Endothelial cell of hepatic sinusoid (primary cell): ENCODE data around the gene KAT6B.

Experiments used
- in situ Hi-C: cut with HindIII; loops from 2 replicates; pipeline ENCODE4 v1.10.0; 2017; ENCODE audit warnings: low sequenced_read_pairs

Gene KAT6B

GRCh38 chr10:74947781-74948401 is 121.5 kb downstream of the KAT6B start:
- in situ Hi-C loops: no loop called here

- in situ Hi-C loops: no loop called here
Observed at GRCh38 chr10:74949034-74949832, 122.8 kb downstream of the KAT6B start.

DNA sequence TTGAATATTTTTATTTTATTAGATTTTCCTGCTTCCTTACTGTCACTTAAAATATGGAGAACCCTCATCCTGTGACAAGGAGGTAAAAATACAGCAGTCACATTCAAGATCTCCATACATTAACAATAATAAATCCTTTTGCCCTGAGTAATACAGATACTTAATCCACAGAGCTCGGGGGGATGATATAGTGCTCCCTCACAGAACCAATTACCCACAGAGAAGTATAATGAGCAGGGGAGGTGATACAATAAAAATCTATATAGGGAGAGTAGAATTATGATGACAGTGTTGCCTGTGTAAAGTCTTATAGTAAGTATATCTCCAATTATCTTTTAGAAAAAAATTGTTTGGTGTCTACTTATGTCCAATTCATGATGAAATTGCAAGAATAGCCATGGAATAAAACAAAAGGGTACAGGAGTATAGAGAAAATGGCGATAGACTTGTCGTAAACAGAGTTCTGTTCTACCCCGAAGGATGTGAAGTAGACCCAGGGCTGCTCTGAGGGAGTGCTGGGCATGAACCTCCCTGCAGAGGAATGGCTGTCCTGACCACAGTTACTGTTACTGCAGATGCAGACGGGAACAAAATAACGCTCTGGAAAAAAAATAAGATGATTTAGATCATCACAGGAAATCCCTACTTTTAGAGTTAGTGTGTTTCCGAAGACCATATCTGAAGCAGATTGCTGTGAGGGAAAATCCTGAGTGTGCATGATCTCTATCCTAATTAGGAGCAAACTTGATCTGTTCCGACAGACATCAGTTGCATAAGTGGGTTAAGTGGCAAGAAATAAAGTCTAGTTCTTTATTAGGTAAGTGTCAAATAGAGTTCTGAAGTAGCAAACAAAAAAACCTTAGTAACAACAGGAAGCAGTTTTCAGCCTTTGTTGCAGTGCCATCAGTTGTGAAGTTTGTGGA is 123.7 kb downstream of the KAT6B start:
- in situ Hi-C loops: no loop called here

DNA sequence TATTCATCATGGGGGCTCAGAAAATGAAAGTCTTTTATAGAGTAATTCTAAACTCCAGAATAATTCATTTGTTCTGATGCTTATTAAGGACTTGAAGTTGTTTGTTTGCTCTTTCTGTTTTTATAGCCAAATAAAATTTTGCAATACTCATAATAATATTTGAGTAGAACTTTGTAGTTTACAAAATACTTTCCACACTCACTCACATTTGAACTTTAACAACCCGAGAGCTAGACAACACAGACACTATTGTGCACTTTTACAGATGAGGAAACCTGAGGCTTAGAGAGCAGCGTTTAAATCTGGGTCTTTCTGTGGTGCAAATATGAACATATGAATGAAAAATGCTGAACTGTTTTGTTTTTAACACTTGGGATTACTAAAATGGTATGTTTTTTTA is 126.8 kb downstream of the KAT6B start:
- in situ Hi-C loops: no loop called here

- in situ Hi-C loops: no loop called here
Observed at GRCh38 chr10:74955796-74956195, 129.4 kb downstream of the KAT6B start.

GRCh38 chr10:74956555-74957111 is 130.2 kb downstream of the KAT6B start:
- in situ Hi-C loops: no loop called here

DNA sequence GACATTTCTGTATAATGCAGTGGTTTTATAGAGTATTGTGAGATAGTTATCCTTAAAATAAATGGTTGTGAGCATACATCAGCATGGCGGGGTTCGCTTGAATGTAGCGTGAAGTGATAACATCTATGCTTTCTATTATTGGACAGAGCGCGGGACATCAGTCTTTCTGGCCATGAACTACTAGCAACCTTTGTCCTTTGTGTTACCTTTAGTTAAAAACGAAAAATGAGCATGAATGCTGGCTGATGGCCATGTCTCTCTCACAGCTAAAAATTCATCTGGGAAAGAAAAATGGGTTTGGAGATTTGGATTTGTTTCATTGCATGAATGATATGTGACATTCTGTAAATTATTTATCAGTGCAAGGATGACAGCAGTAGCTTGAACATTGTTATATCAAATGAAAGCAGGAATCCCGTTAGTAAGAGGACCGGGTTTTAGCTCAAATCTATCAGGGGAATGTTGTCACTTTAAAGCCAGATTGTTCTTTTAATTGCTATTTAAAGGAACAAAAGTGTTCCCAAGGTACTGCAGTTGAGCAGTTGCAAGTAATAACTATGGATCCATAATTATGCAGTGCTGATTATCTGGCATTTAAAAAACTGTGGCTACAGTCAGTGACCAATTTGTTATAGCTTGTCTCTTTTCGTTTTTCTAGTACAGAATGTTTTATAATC is 131.0 kb downstream of the KAT6B start:
- in situ Hi-C loops: no loop called here

DNA sequence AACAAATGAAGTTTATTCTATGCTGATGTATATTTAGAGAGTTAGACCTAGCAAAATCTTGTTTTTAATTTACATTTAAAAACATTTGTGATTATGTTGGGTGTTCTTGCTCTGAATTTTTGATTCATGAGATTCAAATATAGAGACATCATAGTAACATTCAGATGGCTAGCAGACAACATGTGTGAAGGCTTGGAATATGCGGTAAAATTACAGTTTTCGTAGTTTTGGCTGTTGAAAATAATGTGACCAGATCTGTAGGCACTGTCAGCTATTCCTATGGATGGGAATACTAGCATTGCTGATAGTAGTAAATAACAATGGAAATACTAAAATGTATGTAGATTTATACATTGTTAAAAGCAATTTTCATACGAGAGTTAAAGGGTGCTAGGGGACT is 131.9 kb downstream of the KAT6B start:
- in situ Hi-C loops: no loop called here

GRCh38 chr10:74960670-74961069 is 134.3 kb downstream of the KAT6B start:
- in situ Hi-C loops: no loop called here

DNA sequence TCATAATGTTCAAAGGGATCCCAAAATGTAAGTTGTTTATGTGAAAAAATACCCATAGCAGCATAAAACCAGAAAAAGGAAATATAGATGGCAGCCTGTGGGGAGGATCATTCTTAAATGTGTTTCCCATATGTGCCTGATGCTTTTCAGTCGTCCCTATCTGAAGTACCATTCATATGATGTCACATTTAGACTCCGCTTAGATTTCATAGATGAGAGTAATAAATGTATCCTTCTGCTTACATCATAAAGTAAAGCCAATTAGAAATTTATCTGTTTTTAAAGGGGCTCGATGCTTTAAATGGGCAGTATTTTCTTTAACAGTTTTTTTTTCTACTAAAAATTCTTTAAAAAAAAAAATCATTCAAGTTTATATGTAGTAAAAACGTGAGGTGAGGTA is 136.1 kb downstream of the KAT6B start:
- in situ Hi-C loops: no loop called here

- in situ Hi-C loops: no loop called here
Observed at GRCh38 chr10:74963549-74963948, 137.1 kb downstream of the KAT6B start.

- in situ Hi-C loops: loop anchor here (5.0 kb wide), 1 partner anchor 46 kb away; no protein-coding TSS in a partner anchor
Observed at GRCh38 chr10:74967911-74968666, 141.7 kb downstream of the KAT6B start.

GRCh38 chr10:74968667-74969061 is 142.3 kb downstream of the KAT6B start:
- in situ Hi-C loops: loop anchor here (5.0 kb wide), 1 partner anchor 46 kb away; no protein-coding TSS in a partner anchor

- in situ Hi-C loops: loop anchor here (5.0 kb wide), 1 partner anchor 47 kb away; no protein-coding TSS in a partner anchor
Observed at GRCh38 chr10:74969093-74969492, 142.7 kb downstream of the KAT6B start.

DNA sequence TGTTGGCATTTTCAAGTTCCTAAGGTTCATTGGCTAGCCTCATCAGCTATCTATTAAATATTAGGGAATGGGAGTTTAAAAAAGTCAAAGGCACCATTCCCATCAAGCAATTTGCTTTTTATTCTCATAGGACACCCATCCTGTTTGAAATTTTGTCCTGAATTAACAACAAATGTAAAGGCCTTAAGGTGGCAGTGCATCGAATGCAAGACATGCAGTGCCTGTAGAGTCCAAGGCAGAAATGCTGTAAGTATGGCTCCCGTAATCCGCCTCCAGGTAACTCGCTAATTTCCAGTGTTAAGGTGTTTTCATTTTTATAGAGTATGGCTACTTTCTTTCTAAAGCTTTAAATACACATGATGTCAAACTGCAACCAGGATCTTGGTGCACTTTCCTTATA is 143.1 kb downstream of the KAT6B start:
- in situ Hi-C loops: loop anchor here (5.0 kb wide), 1 partner anchor 47 kb away; no protein-coding TSS in a partner anchor

- in situ Hi-C loops: no loop called here
Observed at GRCh38 chr10:74973741-74974392, 147.5 kb downstream of the KAT6B start.

DNA sequence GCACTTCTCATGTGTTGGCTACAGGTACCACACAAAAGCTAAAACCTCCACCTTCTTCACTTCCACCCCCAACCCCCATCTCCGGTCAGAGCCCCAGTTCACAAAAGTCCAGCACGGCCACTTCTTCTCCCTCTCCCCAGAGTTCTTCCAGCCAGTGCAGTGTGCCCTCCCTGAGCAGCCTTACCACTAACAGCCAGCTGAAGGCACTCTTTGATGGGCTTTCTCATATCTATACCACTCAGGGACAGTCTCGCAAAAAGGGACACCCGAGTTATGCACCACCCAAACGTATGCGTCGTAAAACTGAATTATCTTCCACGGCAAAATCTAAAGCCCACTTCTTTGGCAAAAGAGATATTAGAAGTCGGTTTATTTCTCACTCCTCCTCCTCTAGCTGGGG is 149.4 kb downstream of the KAT6B start:
- in situ Hi-C loops: no loop called here

- in situ Hi-C loops: no loop called here
Observed at GRCh38 chr10:74976565-74976964, 150.2 kb downstream of the KAT6B start.

- in situ Hi-C loops: no loop called here
Observed at GRCh38 chr10:74977072-74977471, 150.7 kb downstream of the KAT6B start.
